Memory B cell (primary cell): ENCODE results near the gene UQCRC1.

ENCODE experiments used
- ATAC-seq: fragments of 150-1000 bp; cut with Tn5 transposase; 2 replicates; pipeline ENCODE4 v1.10.0; 2021; ENCODE audit warnings: low read depth, mild to moderate bottlenecking, moderate library complexity
- DNase-seq, 2 donors: peaks; one replicate each; pipeline ENCODE4 v3.0.0; 2022; ENCODE audit warnings: low spot score in 2 of 2
- H3K27ac Mint-ChIP-seq: one replicate; pipeline ENCODE4 v1.8.0; 2022; ENCODE audit warnings: mild to moderate bottlenecking, moderate library complexity, mixed read lengths
- H3K27me3 Mint-ChIP-seq: one replicate; pipeline ENCODE4 v1.8.0; 2022; ENCODE audit warnings: mixed read lengths
- H3K36me3 Mint-ChIP-seq: one replicate; pipeline ENCODE4 v1.8.0; 2022; ENCODE audit warnings: mild to moderate bottlenecking, mixed read lengths
- H3K4me1 Mint-ChIP-seq: one replicate; pipeline ENCODE4 v1.8.0; 2022; ENCODE audit warnings: mixed read lengths
- H3K4me3 Mint-ChIP-seq: one replicate; pipeline ENCODE4 v1.8.0; 2022; ENCODE audit warnings: mild to moderate bottlenecking, moderate library complexity, mixed read lengths
- H3K9me3 Mint-ChIP-seq: one replicate; pipeline ENCODE4 v1.8.0; 2022; ENCODE audit warnings: mixed read lengths

UQCRC1 gene

GRCh38 chr3:48585411-48585810 lies 24.0 kb downstream of the UQCRC1 start:
- ATAC-seq = no peak
- no peaks in the 10 kb centered on the region for H3K9me3 Mint-ChIP-seq
- peaks cover 30% of the 10 kb centered on the region for H3K27me3 Mint-ChIP-seq
- H3K4me1 Mint-ChIP-seq = peaks cover 3% of the 10 kb centered on the region
- H3K36me3 Mint-ChIP-seq = peaks cover 3% of the 10 kb centered on the region
- no peak overlapping the region for H3K4me3 Mint-ChIP-seq
- DNase-seq = no peak
- H3K27ac Mint-ChIP-seq = no peak overlapping the region

GRCh38 chr3:48584836-48585235 lies 24.6 kb downstream of the UQCRC1 start:
- no peaks in the 10 kb centered on the region for H3K9me3 Mint-ChIP-seq
- H3K4me3 Mint-ChIP-seq = no peak overlapping the region
- DNase-seq = no peak
- no peak for ATAC-seq
- peaks cover 3% of the 10 kb centered on the region for H3K36me3 Mint-ChIP-seq
- no peak overlapping the region for H3K27ac Mint-ChIP-seq
- H3K27me3 Mint-ChIP-seq = peaks cover 27% of the 10 kb centered on the region
- H3K4me1 Mint-ChIP-seq = peaks cover 3% of the 10 kb centered on the region

GRCh38 chr3:48581621-48582481 lies 27.6 kb downstream of the UQCRC1 start:
- ATAC-seq (no peak), DNase-seq (no peak)
- H3K36me3 Mint-ChIP-seq = no peaks in the 10 kb centered on the region
- H3K4me3 Mint-ChIP-seq = no peak overlapping the region
- H3K9me3 Mint-ChIP-seq = no peaks in the 10 kb centered on the region
- no peak overlapping the region for H3K27ac Mint-ChIP-seq
- no peaks in the 10 kb centered on the region for H3K4me1 Mint-ChIP-seq
- H3K27me3 Mint-ChIP-seq = peaks cover 8% of the 10 kb centered on the region

GRCh38 chr3:48576647-48577046 lies 32.8 kb downstream of the UQCRC1 start:
- peaks cover 2% of the 10 kb centered on the region for H3K27me3 Mint-ChIP-seq
- no peak overlapping the region for H3K4me3 Mint-ChIP-seq
- ATAC-seq (no peak), DNase-seq (no peak)
- no peaks in the 10 kb centered on the region for H3K36me3 Mint-ChIP-seq
- no peak overlapping the region for H3K27ac Mint-ChIP-seq
- no peaks in the 10 kb centered on the region for H3K4me1 Mint-ChIP-seq
- no peaks in the 10 kb centered on the region for H3K9me3 Mint-ChIP-seq

GRCh38 chr3:48575366-48575765 lies 34.1 kb downstream of the UQCRC1 start:
- Mint-ChIP-seq H3K36me3 (no peaks in the 10 kb centered on the region), H3K4me1 (no peaks in the 10 kb centered on the region), H3K27ac (no peak overlapping the region), H3K9me3 (no peaks in the 10 kb centered on the region), H3K27me3 (no peaks in the 10 kb centered on the region), H3K4me3 (no peak overlapping the region)
- ATAC-seq (no peak), DNase-seq (no peak)

GRCh38 chr3:48573973-48574585 lies 35.4 kb downstream of the UQCRC1 start:
- ATAC-seq (no peak), DNase-seq (no peak)
- Mint-ChIP-seq H3K4me1 (no peaks in the 10 kb centered on the region), H3K4me3 (no peak overlapping the region), H3K36me3 (no peaks in the 10 kb centered on the region), H3K27ac (no peak overlapping the region), H3K9me3 (no peaks in the 10 kb centered on the region), H3K27me3 (no peaks in the 10 kb centered on the region)

GRCh38 chr3:48572517-48572916 lies 36.9 kb downstream of the UQCRC1 start:
- Mint-ChIP-seq H3K9me3 (no peaks in the 10 kb centered on the region), H3K27ac (no peak overlapping the region), H3K4me1 (no peaks in the 10 kb centered on the region), H3K27me3 (no peaks in the 10 kb centered on the region), H3K4me3 (no peak overlapping the region), H3K36me3 (no peaks in the 10 kb centered on the region)
- ATAC-seq (no peak), DNase-seq (no peak)

- H3K4me1 Mint-ChIP-seq = no peaks in the 10 kb centered on the region
- no peak for DNase-seq
- H3K4me3 Mint-ChIP-seq = no peak overlapping the region
- ATAC-seq = no peak
- H3K9me3 Mint-ChIP-seq = no peaks in the 10 kb centered on the region
- no peaks in the 10 kb centered on the region for H3K36me3 Mint-ChIP-seq
- no peaks in the 10 kb centered on the region for H3K27me3 Mint-ChIP-seq
- no peak overlapping the region for H3K27ac Mint-ChIP-seq
Measured at GRCh38 chr3:48571938-48572337, 37.5 kb downstream of the UQCRC1 start.

GRCh38 chr3:48569808-48570450 lies 39.5 kb downstream of the UQCRC1 start:
- Mint-ChIP-seq H3K4me3 (no peak overlapping the region), H3K4me1 (no peaks in the 10 kb centered on the region), H3K27ac (no peak overlapping the region), H3K36me3 (no peaks in the 10 kb centered on the region), H3K27me3 (no peaks in the 10 kb centered on the region), H3K9me3 (no peaks in the 10 kb centered on the region)
- DNase-seq = no peak
- no peak for ATAC-seq

GRCh38 chr3:48569400-48569799 lies 40.0 kb downstream of the UQCRC1 start:
- Mint-ChIP-seq H3K4me3 (no peak overlapping the region), H3K9me3 (no peaks in the 10 kb centered on the region), H3K4me1 (no peaks in the 10 kb centered on the region), H3K36me3 (no peaks in the 10 kb centered on the region), H3K27me3 (no peaks in the 10 kb centered on the region), H3K27ac (no peak overlapping the region)
- no peak for DNase-seq
- no peak for ATAC-seq

- Mint-ChIP-seq H3K9me3 (no peaks in the 10 kb centered on the region), H3K36me3 (no peaks in the 10 kb centered on the region), H3K27me3 (no peaks in the 10 kb centered on the region), H3K4me3 (no peak overlapping the region), H3K4me1 (no peaks in the 10 kb centered on the region), H3K27ac (no peak overlapping the region)
- ATAC-seq (no peak), DNase-seq (no peak)
Measured at GRCh38 chr3:48568476-48568875, 41.0 kb downstream of the UQCRC1 start.

- Mint-ChIP-seq H3K4me1 (no peaks in the 10 kb centered on the region), H3K36me3 (no peaks in the 10 kb centered on the region), H3K9me3 (no peaks in the 10 kb centered on the region), H3K4me3 (no peak overlapping the region), H3K27me3 (no peaks in the 10 kb centered on the region), H3K27ac (no peak overlapping the region)
- DNase-seq (no peak), ATAC-seq (no peak)
Measured at GRCh38 chr3:48567500-48567899, 41.9 kb downstream of the UQCRC1 start.

- Mint-ChIP-seq H3K9me3 (no peaks in the 10 kb centered on the region), H3K4me3 (no peak overlapping the region), H3K27me3 (no peaks in the 10 kb centered on the region), H3K36me3 (no peaks in the 10 kb centered on the region), H3K27ac (no peak overlapping the region), H3K4me1 (no peaks in the 10 kb centered on the region)
- ATAC-seq = no peak
- no peak for DNase-seq
Measured at GRCh38 chr3:48567090-48567489, 42.4 kb downstream of the UQCRC1 start.

GRCh38 chr3:48566401-48566760 lies 43.1 kb downstream of the UQCRC1 start:
- Mint-ChIP-seq H3K4me3 (no peak overlapping the region), H3K4me1 (no peaks in the 10 kb centered on the region)
- no peak for ATAC-seq

More at GRCh38 chr3:48566401-48566760, 43.1 kb downstream of the UQCRC1 start:
- H3K27me3 Mint-ChIP-seq = no peaks in the 10 kb centered on the region
- H3K9me3 Mint-ChIP-seq = no peaks in the 10 kb centered on the region
- no peak overlapping the region for H3K27ac Mint-ChIP-seq
- no peak for DNase-seq
- H3K36me3 Mint-ChIP-seq = no peaks in the 10 kb centered on the region
